NCI-H2081 treated with DMSO at 0.1 percent for 48 hours (cell line): ENCODE data around the gene GP9.
"Not testable (repeated sequence)": the region's sequence is repeated elsewhere in the genome, so short reads cannot be mapped to it uniquely, and the experiment has no call there.

Experiments used
- DNase-seq: peaks from one replicate; lab custom pipeline; 2025; lab: John Stamatoyannopoulos, UW

GP9 gene

DNA sequence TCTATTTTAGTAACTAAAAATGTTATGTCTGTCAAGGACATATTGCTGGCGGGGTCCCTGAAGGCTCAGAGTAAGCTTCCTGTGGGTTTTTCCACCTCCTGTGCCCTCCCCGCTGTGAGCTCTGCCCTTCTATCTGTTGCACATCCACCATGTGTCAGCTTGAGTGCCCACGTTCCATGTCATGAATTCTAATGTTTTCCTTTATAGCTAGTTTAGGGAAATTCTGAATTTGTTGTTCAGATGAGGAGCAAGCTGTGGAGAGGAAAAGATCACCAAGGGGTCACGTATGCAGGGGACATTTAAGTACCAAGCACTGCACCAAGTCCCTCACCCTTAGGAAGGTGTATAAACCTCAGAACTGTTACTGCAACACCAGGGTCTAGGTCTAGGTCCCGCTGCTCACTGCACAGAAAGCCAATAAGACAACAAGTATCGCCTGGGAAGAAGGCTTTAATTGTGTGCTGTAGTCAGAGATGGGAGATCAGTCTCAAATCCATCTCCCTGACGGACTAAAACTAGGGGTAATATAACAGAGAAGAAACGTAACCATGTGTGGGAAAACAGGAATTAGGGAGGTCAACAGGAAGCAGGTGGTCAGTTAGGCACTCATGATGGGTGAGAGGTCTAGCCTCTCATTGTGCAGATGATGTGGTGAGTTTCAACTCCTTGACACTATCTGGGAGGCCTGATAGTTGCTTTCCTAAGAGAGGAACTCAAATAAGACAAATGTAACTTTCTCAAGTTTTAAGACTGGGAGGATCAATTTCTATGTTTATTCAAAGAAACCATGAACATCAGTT lies 9.7 kb downstream of the GP9 start:
- DNase-seq, result no peak

GRCh38 chr3:129077222-129077621 lies 16.6 kb downstream of the GP9 start:
- DNase-seq, result no peak

GRCh38 chr3:129078510-129078909 lies 17.9 kb downstream of the GP9 start:
- no peak for DNase-seq

DNA sequence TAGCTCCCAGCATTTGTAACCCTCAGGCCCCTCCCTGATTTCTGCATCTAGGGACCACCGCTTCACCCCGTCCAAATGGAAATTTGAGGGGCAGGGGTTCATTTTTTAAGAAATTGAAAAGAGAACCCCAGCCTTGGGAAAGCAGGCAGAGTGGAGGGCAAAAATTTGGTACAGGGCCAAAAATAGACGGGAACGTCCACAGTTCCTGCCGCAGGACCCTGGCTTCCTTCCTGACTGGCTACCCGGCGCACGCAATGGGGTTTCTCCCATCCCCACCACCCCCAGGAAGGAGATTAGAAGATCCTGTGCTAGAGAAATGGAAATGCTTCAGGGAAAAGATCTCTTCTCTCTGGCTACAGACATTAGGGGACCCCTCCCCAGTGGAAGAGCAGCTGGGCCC lies 20.9 kb downstream of the GP9 start:
- no peak for DNase-seq

DNA sequence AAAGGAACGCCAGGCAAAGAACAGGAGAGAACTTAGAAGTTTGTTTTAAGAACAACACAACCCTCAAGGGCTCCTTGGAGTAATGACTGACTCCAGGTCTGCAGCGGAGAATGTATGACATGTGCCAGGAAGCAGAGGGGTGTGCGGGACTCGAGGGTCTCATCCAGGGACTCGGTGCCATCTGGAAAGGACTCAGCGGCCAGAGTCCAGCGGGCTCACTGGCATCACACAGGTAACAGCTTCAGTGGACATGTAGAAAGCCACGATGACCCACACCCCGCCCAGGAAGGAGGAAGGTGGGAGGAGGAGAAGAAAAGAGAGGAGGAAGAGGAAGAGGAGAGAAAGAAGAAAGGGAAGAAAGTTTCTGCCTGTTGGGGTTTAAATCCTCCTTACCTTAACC lies 21.4 kb downstream of the GP9 start:
- no peak for DNase-seq

DNA sequence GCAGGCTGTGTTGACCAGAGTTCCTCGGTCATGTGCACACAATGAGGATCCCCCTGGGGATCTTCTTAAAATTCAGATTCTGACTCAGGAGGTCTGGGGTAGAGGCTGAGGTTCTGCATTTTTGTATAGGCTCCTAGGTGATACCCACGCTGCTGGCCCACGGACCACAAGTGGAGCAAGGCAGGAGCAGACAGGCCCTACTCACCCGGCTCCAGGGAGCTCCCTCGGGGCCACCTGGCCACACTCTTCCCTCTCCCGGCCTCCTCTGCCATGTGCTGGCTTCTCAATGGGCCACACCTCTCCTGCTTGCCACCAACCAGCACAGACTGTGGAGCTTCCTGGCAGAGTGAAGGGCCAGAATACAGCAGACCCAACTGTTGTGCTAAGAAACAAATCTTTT lies 23.9 kb downstream of the GP9 start:
- DNase-seq, result no peak

- DNase-seq, result no peak
These were observed 24.7 kb downstream of the GP9 start for GRCh38 chr3:129085165-129085715.

GRCh38 chr3:129085818-129086217 lies 25.2 kb downstream of the GP9 start:
- DNase-seq, result no peak

DNA sequence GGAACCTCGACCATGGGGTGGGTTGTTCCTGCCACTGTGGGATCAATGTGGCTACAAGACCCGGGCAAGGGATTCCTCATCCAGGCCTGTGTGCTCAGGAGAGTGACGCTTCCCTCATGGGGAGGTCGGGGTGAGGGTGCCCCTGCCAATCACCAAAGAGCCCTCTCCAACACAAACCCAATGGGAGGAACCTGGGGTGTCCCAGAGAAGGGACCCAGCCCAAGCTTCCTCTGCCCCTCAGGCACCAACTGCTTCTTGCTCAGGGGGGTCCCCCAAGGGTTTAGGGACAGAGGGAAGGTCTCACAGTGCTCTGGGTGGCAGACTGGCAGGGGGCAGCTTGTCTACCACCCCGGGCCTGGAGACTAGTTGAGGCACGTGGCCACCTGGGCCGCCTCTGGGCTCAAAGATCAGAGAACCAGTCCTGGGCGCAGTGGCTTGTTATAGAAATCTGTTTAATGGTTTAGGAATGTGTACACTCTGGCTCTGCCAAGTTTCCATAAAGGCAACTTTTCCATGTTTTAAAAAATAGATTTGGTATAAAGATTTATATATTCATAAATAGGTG lies 26.6 kb downstream of the GP9 start:
- DNase-seq, result no peak

DNA sequence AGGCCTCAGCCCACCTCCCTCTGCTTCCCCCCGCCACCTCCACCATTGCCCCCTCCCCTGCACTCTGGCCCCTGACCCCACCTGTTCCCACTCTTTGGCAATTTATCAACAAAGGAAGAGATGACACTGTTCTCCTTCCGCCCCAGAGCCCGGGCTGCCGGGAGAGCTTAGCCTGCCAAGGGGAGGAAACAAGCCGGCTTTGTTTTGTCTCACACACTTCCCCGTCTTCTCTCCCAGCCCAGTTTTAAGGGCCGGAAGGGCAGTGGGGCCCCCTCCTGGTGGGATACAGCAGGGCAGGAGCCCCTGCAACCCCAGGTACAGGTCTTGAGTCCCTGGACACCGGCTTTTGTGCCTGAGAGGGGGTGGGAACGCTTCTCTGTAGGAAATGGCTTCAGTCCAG lies 27.3 kb downstream of the GP9 start:
- not testable (repeated sequence) for DNase-seq

DNA sequence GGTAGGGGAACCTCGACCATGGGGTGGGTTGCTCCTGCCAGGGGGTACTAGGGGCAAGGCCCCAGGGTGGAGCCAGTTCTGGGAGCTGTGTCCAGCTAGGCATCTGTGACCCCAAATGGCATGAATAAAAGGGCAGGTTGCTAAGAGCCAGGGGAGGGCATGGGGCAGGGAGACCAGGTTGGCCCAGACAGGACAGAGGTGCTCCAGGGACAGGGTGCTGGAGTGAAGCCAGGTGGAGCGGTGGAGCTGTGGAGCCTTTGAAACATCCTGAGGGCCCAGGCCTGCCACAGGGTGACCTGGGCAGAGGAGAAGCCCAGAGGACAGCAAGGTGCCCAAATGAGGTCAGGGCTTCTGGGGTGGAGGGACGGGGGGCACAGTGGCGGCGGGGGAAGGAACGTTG lies 27.7 kb downstream of the GP9 start:
- DNase-seq, result not testable (repeated sequence)

GRCh38 chr3:129095285-129095684 lies 34.7 kb downstream of the GP9 start:
- DNase-seq, result no peak

DNA sequence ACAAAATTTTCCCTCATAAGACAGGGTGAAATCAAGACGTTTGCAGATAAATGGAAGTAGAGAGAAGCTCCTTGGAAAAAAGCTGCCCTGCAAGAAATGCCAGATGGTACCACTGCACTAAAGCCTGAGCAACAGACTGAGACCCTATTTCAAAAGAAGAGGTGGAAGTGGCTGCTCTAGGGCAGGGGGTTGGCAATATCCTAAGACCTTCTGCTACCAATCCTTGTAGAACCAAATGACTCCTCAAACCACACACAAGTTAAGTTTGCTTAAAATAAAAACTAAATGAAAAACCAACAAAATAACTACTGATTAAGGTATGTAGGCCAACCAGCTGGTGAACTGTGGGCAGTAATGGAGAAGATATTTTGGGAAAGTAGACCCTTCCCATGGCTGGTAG lies 39.7 kb downstream of the GP9 start:
- DNase-seq, result no peak

DNA sequence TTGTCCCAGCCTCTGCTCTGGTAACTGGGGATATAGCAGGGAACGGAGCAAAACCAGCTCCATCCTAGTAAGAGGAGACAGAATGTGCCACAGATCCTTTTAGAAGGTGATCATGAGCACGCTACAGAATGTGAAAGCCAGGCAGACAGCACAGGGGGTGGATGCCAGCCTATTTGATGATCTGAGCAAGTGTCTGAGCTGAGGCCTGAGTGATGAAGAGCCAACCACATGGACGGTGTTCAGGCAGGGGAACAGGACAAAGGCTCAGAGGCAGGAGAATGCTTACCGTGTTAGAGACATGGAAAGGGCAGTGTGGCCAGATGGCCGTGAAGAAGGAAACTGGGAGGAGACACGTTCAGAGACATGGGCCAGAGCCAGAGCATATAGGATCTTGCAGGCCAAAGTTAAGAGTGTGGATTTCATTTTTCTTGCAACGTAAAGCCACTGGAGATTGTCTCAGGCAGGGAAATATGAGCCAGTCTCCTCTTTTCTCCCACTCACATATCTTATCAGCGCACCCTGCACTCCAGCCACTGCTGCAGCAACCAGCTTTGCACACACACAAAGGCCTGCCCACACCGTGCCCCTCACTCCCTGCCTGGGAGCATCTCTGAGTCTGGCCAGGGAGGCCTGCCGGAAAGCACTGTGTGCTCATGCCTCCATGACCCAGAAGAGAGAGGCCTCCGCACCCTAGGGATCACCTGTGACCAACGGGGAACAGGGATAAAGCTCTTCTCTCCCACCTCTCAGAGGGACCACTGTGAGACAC lies 41.0 kb downstream of the GP9 start:
- DNase-seq, result no peak

GRCh38 chr3:129103296-129103695 lies 42.7 kb downstream of the GP9 start:
- DNase-seq, result no peak

DNA sequence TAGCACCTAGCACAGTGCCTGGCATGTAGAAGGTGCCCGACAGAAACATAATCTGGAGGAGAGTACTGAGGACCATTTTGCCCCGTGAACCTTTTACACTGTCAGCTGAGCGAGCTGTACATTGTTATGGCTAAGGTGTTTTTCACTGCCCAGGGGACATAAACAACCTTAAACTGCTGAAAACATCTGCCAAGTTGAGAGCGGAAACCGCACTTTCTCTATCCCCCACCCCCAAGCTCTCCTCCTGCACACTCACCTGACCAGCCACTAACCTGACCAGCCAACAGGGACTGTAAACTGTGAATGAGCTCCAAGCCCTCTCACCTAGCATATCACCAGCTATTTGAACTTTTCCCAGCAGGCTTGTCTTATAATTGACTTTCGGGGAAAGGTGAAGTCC lies 43.5 kb downstream of the GP9 start:
- DNase-seq, result no peak

DNA sequence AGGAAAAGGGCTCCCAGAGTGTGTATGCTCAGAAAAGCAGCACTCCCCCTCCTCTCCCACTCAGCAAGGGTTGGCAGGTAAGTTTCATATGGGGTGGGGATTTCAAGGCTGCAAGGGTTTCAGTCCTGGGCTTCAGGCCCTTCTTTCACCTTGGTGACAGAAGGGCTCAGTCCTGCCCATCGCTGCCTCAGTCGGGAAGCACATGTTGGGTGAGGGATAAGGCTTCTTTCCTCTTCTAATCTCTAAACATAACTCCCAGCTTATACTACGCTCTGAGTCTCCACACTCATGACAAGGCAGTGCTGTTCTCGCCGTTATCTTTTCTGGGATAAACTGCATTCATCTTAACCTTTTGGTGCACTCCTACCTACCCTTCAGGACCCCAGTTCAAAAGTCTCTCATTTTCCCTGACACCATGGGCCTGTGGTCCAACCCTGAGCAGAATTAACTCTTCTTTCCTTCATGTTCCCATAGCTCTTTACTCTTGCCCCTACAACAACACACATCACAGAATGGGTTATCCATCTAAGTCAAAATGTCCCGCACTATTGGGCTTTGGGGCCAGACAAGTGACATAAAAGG lies 44.0 kb downstream of the GP9 start:
- DNase-seq, result no peak

DNA sequence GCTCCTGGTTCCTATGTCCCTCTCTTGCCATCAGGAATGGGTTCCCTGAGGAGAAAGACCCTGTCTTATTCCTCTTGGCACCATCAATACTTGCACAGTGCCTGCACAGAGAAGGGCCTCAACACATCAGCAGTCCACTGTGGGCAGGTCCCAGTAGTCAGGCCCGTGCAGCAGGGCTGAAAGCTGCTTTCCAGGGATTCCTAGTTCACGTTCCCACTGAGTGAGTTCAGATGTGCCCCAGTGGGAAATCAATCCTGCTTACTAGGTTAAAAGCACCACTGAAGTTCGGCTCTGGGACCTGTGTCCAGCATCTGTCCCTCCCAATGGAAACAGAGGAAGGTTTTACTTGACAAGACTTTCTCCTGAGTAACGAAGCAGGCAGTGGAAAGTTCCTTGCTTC lies 45.3 kb downstream of the GP9 start:
- DNase-seq, result no peak

GRCh38 chr3:129106320-129106719 lies 45.7 kb downstream of the GP9 start:
- DNase-seq, result no peak

GRCh38 chr3:129106866-129107565 lies 46.4 kb downstream of the GP9 start:
- DNase-seq, result no peak

GRCh38 chr3:129107793-129108192 lies 47.2 kb downstream of the GP9 start:
- DNase-seq, result no peak
